Measurements from ENCODE around the gene CCDC34.
A peak's percentile ranks its signal among the peaks of the same experiment; 100 is the strongest.

CCDC34 gene

GRCh38 chr11:27367881-27368280 lies 4.9 kb upstream of the CCDC34 start:
- H3K4me3 ChIP-seq (ENCODE audit: low read depth, low read length), result no peak overlapping the region
- TF ChIP-seq, protein P1, sequence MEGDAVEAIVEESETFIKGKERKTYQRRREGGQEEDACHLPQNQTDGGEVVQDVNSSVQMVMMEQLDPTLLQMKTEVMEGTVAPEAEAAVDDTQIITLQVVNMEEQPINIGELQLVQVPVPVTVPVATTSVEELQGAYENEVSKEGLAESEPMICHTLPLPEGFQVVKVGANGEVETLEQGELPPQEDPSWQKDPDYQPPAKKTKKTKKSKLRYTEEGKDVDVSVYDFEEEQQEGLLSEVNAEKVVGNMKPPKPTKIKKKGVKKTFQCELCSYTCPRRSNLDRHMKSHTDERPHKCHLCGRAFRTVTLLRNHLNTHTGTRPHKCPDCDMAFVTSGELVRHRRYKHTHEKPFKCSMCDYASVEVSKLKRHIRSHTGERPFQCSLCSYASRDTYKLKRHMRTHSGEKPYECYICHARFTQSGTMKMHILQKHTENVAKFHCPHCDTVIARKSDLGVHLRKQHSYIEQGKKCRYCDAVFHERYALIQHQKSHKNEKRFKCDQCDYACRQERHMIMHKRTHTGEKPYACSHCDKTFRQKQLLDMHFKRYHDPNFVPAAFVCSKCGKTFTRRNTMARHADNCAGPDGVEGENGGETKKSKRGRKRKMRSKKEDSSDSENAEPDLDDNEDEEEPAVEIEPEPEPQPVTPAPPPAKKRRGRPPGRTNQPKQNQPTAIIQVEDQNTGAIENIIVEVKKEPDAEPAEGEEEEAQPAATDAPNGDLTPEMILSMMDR (IDR thresholded peaks at IDR 0.05; ENCODE audit: control insufficient read depth, extremely low read depth, insufficient read depth), result no peak
- DNase-seq (ENCODE audit: low read depth), result no peak

- H3K4me3 ChIP-seq (ENCODE audit: low read depth, low read length), result peak overlapping the region; percentile 80
- DNase-seq (ENCODE audit: low read depth), result no peak
- TF ChIP-seq, protein P1 (IDR thresholded peaks at IDR 0.05; ENCODE audit: control insufficient read depth, extremely low read depth, insufficient read depth), result no peak
Observed at GRCh38 chr11:27363576-27364117, 632 bp upstream of the CCDC34 start.

- TF ChIP-seq, protein P1 (IDR thresholded peaks at IDR 0.05; ENCODE audit: control insufficient read depth, extremely low read depth, insufficient read depth), result no peak
- no peak for DNase-seq (ENCODE audit: low read depth)
- H3K4me3 ChIP-seq (ENCODE audit: low read depth, low read length), result peak overlapping the region; percentile 80
Observed at GRCh38 chr11:27361649-27362431, 1.2 kb downstream of the CCDC34 start.

GRCh38 chr11:27358296-27358695 lies 4.7 kb downstream of the CCDC34 start:
- no peak overlapping the region for H3K4me3 ChIP-seq (ENCODE audit: low read depth, low read length)
- TF ChIP-seq, protein P1 (IDR thresholded peaks at IDR 0.05; ENCODE audit: control insufficient read depth, extremely low read depth, insufficient read depth), result no peak
- no peak for DNase-seq (ENCODE audit: low read depth)

DNA sequence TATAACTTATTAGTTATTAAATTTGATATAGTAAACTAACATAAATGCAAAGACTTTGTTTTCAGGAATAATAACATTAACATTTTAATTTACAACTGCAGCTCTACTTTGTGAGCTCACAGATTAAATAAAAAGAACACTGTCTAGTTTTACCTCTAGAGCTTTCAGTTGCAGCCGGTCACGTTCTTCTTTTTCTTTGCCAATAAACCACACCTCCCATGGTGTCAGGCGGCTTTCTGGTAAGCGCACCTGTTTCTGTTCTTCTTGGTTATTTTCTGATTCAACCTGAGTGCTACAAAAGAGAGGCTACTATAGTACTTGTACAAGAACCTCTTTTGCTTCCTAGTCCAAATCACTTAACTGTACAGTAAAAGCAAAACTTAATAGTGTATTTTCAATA lies 5.8 kb downstream of the CCDC34 start:
- H3K4me3 ChIP-seq (ENCODE audit: low read depth, low read length), result no peak overlapping the region
- TF ChIP-seq, protein P1 (IDR thresholded peaks at IDR 0.05; ENCODE audit: control insufficient read depth, extremely low read depth, insufficient read depth), result no peak
- no peak for DNase-seq (ENCODE audit: low read depth)

DNA sequence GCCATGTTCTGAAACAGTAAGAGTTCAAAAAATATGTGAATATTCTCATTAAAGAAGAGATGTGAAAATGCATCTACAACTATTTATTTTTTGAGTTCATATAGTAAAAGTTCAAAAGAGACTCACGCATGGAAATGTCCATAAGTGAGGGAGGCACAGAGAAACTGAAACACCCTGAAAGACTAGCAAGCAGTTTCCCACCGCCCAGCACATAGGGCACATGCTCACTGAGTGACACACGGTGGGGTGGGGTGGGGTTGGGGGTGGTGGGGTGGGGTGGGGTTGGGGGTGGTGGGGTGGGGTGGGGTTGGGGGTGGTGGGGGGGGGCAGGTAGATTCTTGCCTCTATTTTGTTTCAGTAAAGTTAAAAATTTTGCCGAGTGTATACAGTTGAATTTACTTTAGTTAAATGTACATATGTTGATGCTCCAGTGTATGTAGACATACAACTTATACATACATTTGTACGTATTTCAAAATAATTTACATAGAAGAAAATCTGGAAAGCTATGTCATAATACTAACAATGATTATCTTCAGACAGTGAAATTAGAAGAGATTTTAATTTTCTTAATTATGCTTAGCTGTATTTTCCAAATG lies 6.3 kb downstream of the CCDC34 start:
- no peak overlapping the region for H3K4me3 ChIP-seq (ENCODE audit: low read depth, low read length)
- TF ChIP-seq, protein P1 (IDR thresholded peaks at IDR 0.05; ENCODE audit: control insufficient read depth, extremely low read depth, insufficient read depth), result no peak
- DNase-seq (ENCODE audit: low read depth), result no peak
